GM19240 (cell line): ENCODE measurements around the gene GRHL1.
"Not testable (repeated sequence)": the region's sequence is repeated elsewhere in the genome, so short reads cannot be mapped to it uniquely, and the experiment has no call there.

Experiments used
- DNase-seq: peaks from one replicate; pipeline ENCODE4 v3.0.0; 2011; ENCODE audit warnings: low spot score; ENCODE audit not compliant: insufficient read length

GRHL1 gene

GRCh38 chr2:10009271-10009810, 57.8 kb downstream of the GRHL1 start:
- DNase-seq = no peak

GRCh38 chr2:10009811-10010781, 58.6 kb downstream of the GRHL1 start:
- DNase-seq = no peak

GRCh38 chr2:10010861-10011605, 59.5 kb downstream of the GRHL1 start:
- DNase-seq = not testable (repeated sequence)

- not testable (repeated sequence) for DNase-seq
Measured at GRCh38 chr2:10011606-10012325, 60.3 kb downstream of the GRHL1 start.

- DNase-seq = not testable (repeated sequence)
Measured at GRCh38 chr2:10012366-10012962, 61.0 kb downstream of the GRHL1 start.

- no peak for DNase-seq
Measured at GRCh38 chr2:10012963-10013461, 61.5 kb downstream of the GRHL1 start.

- DNase-seq = not testable (repeated sequence)
Measured at GRCh38 chr2:10013651-10014417, 62.3 kb downstream of the GRHL1 start.

- DNase-seq = no peak
Measured at GRCh38 chr2:10014418-10015190, 63.1 kb downstream of the GRHL1 start.

GRCh38 chr2:10015376-10015989, 64.0 kb downstream of the GRHL1 start:
- not testable (repeated sequence) for DNase-seq

- no peak for DNase-seq
Measured at GRCh38 chr2:10016001-10016801, 64.7 kb downstream of the GRHL1 start.

- no peak for DNase-seq
Measured at GRCh38 chr2:10016802-10017258, 65.3 kb downstream of the GRHL1 start.

GRCh38 chr2:10017313-10017941, 65.9 kb downstream of the GRHL1 start:
- no peak for DNase-seq

- no peak for DNase-seq
Measured at GRCh38 chr2:10019174-10019573, 67.7 kb downstream of the GRHL1 start.

GRCh38 chr2:10019602-10020400, 68.3 kb downstream of the GRHL1 start:
- no peak for DNase-seq

GRCh38 chr2:10022041-10022421, 70.5 kb downstream of the GRHL1 start:
- no peak for DNase-seq

GRCh38 chr2:10022445-10022844, 71.0 kb downstream of the GRHL1 start:
- no peak for DNase-seq
